HG02852 (cell line): ENCODE data around the gene AGPS.
"Not testable (repeated sequence)": the region's sequence is repeated elsewhere in the genome, so short reads cannot be mapped to it uniquely, and the experiment has no call there.

Experiments used
- ATAC-seq: cut with Tn5 transposase; IDR thresholded peaks from one replicate; pipeline ENCODE4 v1.9.1; 2021; ENCODE audit warnings: mild to moderate bottlenecking, moderate library complexity; ENCODE audit not compliant: unreplicated experiment

The AGPS gene

DNA sequence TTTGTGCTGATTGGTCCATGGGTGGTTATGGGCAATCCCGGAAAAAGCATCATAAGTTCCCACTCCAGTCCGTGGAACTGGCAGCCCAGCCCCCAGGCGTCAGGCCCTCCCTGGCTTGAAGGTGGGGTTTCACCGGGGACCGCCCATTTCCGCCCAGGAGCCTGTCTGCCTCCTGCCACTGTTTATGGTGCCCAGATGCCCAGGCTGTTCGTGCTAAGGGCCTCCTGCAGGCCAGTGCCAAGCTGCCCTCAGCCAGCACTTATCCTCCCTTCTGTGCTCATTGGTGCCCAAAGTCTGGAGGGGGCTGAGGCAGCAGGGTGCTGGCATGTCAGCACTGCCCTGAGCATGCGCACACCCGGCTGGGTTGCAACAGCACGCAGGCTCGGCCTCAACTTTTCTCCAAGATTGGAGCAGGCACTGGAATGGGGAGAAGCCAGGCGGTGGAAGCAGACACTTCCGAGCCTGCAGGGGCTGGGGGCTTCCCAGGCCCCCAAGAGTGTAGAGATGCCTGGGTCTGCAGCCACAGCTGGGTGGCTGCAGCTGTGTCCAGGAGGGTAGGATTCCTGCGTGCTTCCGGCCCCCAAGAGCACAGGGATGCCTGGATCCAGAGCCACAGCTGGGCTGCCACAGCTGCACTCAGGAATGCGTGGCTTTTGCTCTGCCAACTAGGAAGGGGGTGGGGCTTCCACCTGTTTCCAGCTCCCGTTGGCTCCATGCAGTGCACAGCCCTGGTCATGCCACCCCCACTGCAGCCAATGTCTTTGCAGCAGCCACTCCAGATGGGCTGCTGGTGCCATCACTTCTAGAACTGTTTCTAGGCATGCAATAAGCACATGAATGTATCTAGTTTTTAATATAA is 74.0 kb downstream of the AGPS start:
- no peak for ATAC-seq

DNA sequence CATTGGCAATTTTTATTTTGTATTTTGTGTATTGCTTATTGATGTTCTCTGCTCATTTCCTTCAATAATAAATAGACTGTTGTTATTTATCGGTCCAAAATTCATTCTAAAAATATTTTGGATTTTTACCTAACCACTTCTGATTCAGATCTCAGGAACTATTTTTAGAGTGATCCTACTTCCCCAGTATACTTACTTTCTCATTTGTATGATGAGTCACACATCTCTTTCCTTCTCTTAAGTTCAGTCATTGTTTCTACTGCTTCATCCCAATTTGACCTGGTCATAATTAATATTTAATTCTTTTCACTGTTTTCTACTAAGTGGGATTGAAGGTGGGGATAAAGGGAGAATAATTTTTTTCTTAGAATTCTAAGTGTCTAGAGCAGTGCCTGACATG is 75.1 kb downstream of the AGPS start:
- ATAC-seq = no peak

DNA sequence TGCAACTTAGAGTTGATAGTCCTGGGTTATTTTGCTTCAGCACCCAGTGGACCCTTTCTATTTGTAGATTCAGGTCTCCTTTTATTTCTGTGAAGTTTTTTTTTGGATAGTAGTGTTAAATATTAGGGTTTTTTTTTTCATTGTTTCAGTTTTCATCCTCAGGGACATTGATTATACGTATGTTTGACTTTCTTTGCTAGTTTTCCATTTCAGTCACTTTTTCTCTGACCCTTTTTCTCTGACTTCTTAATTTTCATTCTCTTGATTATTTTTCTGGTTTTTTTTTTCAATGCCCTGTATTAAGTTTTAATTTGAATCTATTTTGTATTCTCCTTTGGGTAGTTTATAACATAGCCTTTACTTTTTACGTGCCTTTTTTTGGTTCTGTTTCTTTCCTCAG is 79.4 kb downstream of the AGPS start:
- ATAC-seq = no peak

DNA sequence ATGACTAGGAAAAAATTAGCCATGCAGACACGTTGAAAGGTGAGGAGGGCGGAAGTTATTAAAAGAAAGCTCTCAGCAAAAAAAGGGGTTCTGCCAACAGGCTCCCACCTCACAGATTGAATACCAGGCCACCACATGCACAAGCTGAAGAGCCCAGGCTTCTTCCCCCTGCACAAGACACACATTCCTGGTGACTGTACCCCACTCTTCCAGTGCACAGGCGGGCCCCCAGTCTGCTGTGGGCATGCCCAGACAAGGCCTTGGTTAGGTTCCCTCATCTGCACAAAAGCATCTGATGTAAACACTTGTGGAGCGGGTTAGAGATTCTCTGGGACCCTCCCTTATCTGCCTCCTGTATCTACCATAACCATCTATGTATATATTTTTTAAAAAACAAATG is 81.7 kb downstream of the AGPS start:
- ATAC-seq = no peak

DNA sequence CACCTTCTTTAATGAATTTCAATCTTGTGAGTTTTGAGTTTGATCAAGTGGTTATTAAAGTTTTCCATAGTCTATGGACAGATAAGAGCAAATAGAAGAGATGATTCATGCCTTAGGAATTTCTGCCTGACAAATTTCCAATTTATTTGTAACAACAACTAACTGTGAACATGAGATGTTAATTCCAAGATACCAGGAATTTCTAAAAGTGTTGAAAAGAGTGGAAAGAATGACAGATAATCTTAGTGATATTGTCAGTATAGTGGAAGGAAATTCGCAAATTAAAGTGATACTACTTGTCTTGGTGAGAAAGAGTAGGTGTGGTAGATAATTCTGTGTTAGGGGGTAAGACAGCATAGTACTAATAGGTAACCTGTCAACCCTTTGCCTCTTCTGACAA is 82.4 kb downstream of the AGPS start:
- ATAC-seq = no peak

DNA sequence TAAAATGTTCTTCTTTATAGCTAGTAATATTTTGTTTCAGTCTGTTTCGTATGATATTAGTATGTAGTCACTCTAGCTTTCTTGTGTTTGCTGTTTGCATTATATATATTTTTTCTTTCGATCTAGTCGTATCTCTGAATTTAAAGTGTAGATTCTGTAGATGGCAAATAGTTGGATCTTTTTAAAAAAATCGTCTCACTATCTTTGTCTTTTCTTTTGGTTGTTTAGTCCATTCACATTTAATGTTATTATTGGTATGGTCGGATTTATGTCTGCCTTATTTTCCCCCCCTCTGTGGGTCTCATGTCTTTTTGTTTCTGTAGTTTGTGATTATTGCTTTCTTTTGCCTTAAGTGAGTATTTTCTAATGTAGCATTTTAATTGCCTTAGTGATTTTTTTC is 84.3 kb downstream of the AGPS start:
- ATAC-seq = no peak

DNA sequence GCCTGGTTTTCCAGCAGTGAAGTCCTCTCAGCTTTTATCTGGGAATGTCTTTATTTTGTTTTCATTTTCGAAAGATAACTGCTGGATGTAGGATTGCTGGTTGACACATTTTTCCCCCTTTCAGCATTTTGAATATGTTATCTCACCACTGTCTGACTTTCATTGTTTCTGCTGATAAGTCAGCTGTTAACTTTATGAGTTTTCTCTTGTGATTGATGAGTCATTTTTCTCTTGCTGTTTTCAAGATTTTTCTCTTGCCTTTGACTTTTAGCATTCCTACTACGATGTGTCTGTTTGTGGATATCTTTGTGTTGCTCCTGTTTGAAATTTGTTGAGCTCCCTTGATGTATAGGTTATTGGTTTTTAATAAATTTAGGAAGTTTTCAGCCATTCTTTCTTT is 85.5 kb downstream of the AGPS start:
- no peak for ATAC-seq

DNA sequence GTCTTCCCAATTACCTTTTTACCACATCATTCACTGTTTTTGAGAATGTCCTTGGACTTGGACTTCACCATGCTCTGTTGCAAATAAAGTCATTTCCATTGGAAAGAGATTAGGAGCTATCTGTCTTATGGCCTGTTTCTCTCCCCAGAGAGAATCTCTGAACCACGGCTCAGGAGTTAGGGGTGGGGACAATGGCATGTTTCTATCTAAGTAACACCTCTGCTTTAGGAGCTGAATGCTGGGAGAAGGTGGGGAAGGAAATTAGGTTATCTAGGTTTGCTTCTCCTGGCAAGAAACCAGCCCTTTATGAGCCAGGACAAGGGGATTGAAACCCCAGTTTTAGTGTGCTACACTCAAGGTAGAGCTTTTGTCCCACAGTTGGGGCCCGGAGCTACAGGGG is 86.3 kb downstream of the AGPS start:
- ATAC-seq = no peak

DNA sequence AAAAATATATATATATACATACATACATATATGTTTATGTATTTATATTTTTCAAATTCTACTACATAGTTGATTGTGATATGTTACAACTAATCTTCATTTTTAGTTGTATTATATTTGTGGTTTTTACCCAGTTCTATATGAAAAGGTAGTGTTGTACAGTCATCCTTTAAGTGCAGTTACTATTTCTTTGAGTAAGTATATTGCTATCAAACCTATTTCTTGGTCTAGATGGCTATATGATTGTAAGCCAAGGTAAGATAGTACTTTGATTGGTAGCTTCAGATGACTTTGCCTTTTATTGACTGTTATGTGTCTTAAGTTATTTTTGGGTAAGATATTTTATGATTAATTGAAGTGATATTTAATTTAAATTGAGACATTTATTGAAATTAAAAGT is 89.6 kb downstream of the AGPS start:
- ATAC-seq = no peak

DNA sequence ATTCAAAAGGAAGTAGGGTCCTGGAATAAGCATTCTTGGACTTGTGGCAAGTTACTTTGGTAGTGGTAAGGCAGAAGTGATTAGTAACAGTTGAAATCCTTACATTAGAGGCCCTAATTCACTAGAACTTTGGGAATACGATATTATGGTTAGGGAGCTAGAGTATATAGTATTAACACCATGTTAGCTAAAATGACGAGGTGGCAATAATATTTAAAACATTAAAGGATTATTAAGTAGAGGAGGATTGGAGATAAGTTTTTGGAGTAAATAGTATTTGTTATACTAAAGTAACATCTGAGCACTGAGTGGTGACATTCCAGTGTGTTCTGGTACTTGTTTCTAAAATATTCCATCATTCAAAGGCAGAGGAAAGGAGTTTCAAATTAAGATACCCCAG is 91.0 kb downstream of the AGPS start:
- ATAC-seq = no peak

DNA sequence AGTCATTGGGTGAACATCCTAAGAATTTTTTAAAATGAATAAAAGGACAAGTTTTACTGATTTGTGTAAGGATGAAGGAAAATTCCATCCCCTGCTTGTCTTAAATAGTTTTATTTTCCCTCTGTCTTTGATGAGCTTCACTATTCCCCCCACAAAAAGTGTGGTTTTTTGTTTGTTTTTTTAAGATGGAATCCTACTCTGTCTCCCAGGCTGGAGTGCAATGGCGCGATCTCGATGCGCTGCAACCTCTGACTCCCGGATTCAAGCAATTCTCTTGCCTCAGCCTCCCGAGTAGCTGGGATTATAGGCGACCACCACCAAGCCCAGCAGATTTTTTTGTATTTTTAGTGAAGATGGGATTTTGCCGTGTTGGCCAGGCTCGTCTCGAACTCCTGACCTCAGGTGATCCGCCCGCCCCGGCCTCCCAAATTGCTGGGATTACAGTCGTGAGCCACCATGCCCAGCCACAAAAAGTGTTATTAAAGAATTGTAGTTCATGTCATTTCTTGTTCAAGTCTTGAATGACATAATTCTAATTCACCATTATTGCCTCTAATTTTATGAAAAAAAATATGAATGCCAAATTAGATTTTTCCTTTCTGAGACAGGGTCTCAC is 91.7 kb downstream of the AGPS start:
- no peak for ATAC-seq

DNA sequence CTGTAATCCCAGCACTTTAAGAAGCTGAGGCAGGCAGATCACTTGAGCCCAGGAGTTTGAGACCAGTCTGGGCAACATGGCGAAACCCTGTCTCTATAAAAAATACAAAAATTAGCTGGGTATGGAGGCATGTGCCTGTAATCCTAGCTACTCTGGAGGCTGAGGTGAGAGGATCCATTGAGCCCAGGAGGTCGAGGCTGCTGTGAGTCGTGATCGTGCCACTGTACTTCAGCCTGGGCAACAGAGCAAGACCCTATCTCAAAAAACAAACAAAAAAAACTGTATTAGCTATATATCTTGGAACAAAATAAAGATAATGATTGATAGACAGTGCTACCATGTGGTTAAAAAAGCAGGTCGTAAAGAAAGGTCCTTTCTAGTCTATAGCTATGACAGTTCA is 93.1 kb downstream of the AGPS start:
- ATAC-seq = not testable (repeated sequence)

DNA sequence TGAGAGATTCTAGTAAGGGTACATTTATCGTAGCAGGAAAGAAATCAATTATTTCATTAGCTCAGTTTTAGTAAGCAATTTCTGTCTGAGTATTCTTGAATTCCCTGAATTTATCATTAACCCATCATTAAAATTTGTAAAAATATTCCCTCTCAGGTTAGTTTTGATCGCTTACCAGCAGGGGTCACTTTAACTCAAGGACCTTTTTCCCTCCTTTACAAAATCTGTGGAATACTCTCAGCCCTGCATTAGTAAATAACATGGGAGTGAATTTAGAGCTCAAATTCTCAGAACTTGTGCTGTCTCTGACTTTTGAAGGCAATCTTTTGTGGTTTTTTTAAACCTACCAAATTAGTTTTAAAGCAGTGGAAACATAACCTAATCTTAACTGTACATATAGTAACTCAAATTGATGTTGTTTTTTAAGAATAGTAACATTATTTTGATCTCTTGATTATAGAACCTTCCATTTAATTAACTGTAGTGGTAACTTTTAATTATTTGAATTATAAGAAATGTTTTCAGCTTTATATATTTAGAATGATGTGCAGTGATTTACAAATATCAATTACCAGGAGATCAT is 97.2 kb downstream of the AGPS start:
- ATAC-seq = no peak

DNA sequence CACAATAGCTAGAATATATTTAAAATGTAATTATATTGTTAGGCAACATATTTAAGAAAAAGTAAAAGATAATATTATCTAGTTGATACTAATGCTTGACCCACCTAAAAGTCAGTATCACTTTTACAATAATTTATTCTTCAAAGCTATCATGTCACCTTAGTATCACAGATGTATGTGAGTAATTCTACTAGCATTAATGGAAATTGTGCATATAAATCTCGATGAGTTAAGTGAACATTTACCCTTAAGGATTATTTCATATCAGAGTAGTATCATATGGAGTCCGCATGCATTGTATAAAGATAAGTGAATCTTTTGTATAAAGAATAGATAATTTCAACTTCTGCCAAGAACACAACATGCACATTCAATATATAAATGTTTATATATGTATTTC is 103.4 kb downstream of the AGPS start:
- no peak for ATAC-seq

DNA sequence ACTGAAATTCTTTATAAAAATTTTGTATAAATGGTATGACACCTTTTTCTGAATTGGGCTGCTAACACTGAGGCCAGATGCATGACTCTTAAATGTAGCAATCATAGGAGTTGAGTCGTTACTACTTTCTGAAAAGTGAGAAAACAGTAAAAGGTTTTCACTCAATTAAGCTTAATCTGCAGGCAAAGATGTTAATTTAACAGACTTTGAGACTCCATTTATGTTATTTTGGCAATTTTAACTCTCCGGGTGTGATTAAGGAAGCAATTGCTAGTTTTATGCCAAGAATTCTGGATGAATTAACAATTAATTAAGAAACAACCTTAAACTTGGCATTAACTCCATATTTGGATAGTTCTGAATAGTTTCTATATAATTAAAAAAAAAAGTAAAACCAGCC is 104.3 kb downstream of the AGPS start:
- ATAC-seq = no peak

DNA sequence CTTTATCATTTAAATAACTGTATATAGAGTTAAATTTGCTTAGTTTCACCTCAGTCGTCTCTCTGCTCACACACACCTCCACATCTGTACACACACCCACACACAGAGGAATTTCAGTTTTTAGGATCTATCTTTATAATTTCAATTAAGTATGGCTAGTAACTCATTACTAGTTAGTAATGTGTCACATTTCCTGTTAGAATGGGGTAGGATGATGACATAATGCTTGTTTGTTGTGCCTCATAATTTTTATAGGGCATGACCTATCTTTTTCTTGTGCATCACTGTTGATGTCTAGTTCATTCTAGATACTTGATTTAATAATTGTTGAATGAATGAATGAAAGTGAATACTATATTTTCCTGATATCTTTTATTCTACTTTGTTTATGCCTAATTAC is 108.6 kb downstream of the AGPS start:
- no peak for ATAC-seq

DNA sequence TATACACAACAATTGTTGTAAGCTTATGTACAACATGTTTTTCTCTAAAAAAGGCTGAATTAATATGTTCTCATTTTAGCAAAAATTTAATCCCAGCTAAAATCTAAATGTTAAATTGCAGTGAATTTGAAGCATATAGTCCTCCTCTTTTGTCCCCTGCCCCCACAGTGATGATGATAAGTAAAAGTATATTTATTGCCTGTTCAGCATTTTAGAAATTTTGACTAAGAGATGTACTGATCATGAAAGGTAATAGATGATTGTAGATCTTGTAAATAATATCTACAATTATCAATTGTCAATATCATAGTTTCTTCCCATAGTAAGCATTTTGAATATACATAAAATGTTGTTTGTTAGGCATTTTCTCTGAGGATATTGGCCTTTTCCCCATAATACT is 113.9 kb downstream of the AGPS start:
- no peak for ATAC-seq

DNA sequence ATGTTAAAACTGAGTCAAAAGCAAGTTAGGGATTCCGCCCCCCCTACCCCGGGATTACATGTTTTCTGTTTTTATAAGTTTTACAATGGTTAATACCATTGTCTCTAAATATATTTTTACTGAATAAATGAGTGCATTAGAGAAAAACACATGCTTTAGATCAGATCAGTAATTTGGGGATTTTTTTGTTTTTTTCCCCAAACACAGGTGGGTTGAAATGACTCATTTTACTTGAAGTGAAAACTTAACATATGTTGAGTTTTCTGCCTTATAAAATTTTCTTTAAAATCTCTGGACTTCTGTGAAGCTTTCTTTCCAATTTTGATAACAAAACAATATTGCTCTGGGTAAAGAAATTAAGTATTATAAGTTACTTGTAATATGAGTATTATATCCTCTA is 114.4 kb downstream of the AGPS start:
- no peak for ATAC-seq

DNA sequence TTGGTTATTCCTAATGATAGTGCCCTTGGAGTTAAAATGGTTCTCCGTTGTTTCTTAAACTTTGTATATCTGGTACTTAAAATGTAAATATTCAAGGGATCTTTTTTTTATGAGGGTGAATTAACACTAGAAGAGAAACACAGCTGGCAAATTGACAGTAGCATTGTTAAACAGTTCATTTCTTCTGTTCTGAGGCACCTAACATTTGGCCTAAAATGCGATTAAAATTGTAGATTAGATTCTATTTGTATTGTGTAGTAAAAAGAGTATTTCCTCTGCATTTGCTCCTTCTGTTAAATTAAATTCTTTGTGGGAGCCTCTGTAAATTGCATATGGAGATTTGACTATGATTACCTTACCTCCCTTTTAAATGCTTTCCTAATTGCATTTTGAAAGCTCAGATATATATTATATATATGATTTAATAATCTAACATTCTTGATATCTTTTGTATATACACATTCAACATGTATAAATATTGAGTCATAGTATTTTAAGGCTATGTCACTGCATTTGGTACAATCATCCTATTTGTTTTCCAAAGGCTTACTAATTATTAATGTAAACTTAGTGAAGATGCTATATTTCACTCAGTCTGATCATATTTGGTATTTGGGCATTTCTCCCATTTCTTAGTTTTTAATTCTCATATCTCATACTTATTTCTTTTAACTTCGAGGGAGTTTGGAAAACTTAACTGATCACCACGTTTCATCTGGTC is 124.4 kb downstream of the AGPS start:
- ATAC-seq = no peak

DNA sequence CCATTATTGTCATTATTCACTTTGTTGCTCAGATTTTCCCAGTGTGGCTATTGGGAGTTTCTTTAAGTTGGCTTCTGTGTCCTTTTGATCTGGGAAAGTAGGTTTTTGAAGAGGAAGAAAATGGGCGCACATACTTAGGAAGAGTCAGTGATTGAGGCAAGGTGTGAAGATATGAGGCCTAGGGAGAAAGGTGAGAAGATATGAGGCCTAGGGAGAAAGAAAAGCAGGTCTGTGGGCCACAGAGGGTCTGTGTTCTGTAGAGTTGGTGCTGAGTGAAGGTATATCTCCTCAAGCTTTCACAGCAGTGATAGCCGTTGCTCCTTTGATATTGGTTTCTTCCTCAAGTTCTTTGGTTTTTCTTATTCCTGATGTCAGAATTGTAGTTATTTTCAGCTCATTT is 126.2 kb downstream of the AGPS start:
- ATAC-seq = no peak

DNA sequence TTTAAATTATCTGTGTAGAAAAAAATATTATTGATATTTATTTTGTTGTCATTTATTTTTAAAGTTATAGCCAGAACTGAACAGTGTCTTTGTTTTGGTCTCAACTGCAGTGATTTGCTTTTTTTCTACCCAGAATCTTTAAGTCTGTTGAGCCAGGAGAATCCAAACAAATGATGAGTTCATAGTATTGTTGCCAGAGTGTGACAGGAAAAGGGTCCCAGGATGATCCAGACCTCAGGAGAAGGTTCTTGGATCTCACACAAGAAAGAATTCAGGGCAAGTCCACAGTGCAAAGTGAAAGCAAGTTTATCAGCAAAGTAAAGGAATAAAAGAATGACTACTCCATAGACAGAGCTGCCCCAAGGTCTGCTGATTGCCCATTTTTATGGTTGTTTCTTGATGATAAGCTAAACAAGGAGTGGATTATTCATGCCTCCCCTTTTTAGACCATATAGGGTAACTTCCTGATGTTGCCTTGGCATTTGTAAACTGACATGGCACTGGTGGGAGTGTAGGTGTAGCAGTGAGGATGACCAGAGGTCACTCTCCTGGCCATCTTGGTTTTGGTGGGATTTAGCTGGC is 127.1 kb downstream of the AGPS start:
- ATAC-seq = no peak
